Measurements from ENCODE around the gene TRAF2.

TRAF2 gene

DNA sequence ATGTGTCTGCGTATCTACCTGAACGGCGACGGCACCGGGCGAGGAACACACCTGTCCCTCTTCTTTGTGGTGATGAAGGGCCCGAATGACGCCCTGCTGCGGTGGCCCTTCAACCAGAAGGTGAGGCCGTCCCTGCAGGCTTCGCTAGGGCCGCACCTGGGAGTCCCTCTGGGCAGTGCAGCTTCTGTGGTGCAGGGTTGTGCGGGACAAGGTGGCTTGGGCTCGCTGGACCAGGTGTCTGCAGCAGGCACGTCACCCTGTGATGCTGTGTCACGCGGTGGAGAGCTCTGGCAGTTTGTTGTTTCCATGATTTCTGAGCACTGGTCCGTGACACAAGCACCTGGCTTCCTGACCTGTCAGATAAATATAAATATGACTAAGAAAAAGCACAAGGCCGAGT is 37.6 kb downstream of the TRAF2 start:
- FAIRE-seq (no peak), DNase-seq (ENCODE audit: insufficient read length, low spot score) (no peak)
- TF ChIP-seq, protein P1, sequence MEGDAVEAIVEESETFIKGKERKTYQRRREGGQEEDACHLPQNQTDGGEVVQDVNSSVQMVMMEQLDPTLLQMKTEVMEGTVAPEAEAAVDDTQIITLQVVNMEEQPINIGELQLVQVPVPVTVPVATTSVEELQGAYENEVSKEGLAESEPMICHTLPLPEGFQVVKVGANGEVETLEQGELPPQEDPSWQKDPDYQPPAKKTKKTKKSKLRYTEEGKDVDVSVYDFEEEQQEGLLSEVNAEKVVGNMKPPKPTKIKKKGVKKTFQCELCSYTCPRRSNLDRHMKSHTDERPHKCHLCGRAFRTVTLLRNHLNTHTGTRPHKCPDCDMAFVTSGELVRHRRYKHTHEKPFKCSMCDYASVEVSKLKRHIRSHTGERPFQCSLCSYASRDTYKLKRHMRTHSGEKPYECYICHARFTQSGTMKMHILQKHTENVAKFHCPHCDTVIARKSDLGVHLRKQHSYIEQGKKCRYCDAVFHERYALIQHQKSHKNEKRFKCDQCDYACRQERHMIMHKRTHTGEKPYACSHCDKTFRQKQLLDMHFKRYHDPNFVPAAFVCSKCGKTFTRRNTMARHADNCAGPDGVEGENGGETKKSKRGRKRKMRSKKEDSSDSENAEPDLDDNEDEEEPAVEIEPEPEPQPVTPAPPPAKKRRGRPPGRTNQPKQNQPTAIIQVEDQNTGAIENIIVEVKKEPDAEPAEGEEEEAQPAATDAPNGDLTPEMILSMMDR (IDR thresholded peaks at IDR 0.05; ENCODE audit: insufficient read depth, missing control alignments) = no peak

GRCh38 chr9:136925414-136926153 is 39.3 kb downstream of the TRAF2 start:
- FAIRE-seq (no peak), DNase-seq (ENCODE audit: insufficient read length, low spot score) (no peak)
- TF ChIP-seq, protein P1 (IDR thresholded peaks at IDR 0.05; ENCODE audit: insufficient read depth, missing control alignments) = no peak

- DNase-seq (ENCODE audit: insufficient read length, low spot score) = no peak
- FAIRE-seq = no peak
- TF ChIP-seq, protein P1 (IDR thresholded peaks at IDR 0.05; ENCODE audit: insufficient read depth, missing control alignments) = no peak
Measured at GRCh38 chr9:136926154-136926704, 39.9 kb downstream of the TRAF2 start.

DNA sequence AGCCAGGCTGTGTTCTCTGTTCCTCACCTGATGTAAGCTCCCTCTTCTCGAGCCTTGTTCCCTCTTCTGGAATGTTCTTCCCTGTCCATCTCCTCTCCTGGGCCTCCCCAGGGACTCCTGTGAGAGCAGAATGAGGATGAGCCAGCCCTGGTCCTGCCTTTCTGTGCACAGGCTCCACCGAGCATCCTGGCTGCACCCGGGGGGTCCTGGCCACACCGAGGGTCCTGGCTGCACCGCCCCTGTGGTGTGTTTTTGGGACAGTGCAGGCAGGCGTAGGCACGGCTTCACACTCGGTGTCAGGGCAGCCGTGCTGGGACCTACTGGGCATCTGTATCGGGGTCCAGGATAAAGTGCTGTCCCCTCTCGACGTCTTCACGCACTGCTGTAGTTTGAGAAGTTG is 40.4 kb downstream of the TRAF2 start:
- FAIRE-seq = no peak
- TF ChIP-seq, protein P1 (IDR thresholded peaks at IDR 0.05; ENCODE audit: insufficient read depth, missing control alignments) = no peak
- no peak for DNase-seq (ENCODE audit: insufficient read length, low spot score)

GRCh38 chr9:136927343-136928271 is 41.3 kb downstream of the TRAF2 start:
- DNase-seq (ENCODE audit: insufficient read length, low spot score) (no peak), FAIRE-seq (no peak)
- TF ChIP-seq, protein P1 (IDR thresholded peaks at IDR 0.05; ENCODE audit: insufficient read depth, missing control alignments) = no peak

- DNase-seq (ENCODE audit: insufficient read length, low spot score) (no peak), FAIRE-seq (no peak)
- TF ChIP-seq, protein P1 (IDR thresholded peaks at IDR 0.05; ENCODE audit: insufficient read depth, missing control alignments) = no peak
Measured at GRCh38 chr9:136928591-136928990, 42.3 kb downstream of the TRAF2 start.
